GM23338 (cell line): ENCODE data around the gene WDR1. TPM values are rescaled to one million over a fixed set of nuclear protein-coding genes. Genes with fewer than 3 reads are reported as not detected.

Source experiments
- ATAC-seq: fragments of 200-7000 bp; cut with Tn5 transposase; 3 replicates; pipeline ENCODE4 v1.9.1; 2020
- DNase-seq: peaks from one replicate; pipeline ENCODE4 v3.0.0-alpha.2; 2015; ENCODE audit warnings: low spot score
- H2AFZ ChIP-seq: fragments of 200-600 bp; sonication (generic); 2 replicates; pipeline ENCODE4 v1.8.0; 2016; ENCODE audit warnings: antibody characterized with exemption, mild to moderate bottlenecking, moderate library complexity
- H3F3A ChIP-seq: fragments of 200-600 bp; sonication (generic); replicated peaks from 2 replicates; pipeline ENCODE4 v1.8.0; 2017; ENCODE audit warnings: antibody characterized with exemption, mixed run types, low read depth
- H3K27ac ChIP-seq: fragments of 200-600 bp; sonication (generic); 2 replicates; pipeline ENCODE4 v1.6.1; 2016; ENCODE audit warnings: low read depth
- H3K27me3 ChIP-seq: fragments of 200-600 bp; sonication (generic); 2 replicates; pipeline ENCODE4 v1.8.0; 2016; ENCODE audit warnings: mild to moderate bottlenecking, mixed run types, moderate library complexity; ENCODE audit not compliant: insufficient read depth
- H3K36me3 ChIP-seq: fragments of 200-600 bp; sonication (generic); 2 replicates; pipeline ENCODE4 v1.8.0; 2016; ENCODE audit warnings: mild to moderate bottlenecking; ENCODE audit not compliant: insufficient read depth
- H3K4me1 ChIP-seq: fragments of 200-600 bp; sonication (generic); 2 replicates; pipeline ENCODE4 v1.8.0; 2016; ENCODE audit warnings: mild to moderate bottlenecking, moderate library complexity; ENCODE audit not compliant: insufficient read depth
- H3K4me2 ChIP-seq: fragments of 200-600 bp; sonication (generic); 2 replicates; pipeline ENCODE4 v1.7.1; 2017; ENCODE audit warnings: mixed run types
- H3K4me3 ChIP-seq: fragments of 200-600 bp; sonication (generic); 2 replicates; pipeline ENCODE4 v1.6.1; 2016; ENCODE audit warnings: mixed run types
- H3K79me2 ChIP-seq: fragments of 200-600 bp; sonication (generic); replicated peaks from 2 replicates; pipeline ENCODE4 v1.8.0; 2017; ENCODE audit warnings: mild to moderate bottlenecking; ENCODE audit not compliant: insufficient read depth
- H3K9me2 ChIP-seq: fragments of 200-600 bp; sonication (generic); 2 replicates; pipeline ENCODE4 v1.8.0; 2017; ENCODE audit not compliant: insufficient read depth
- H4K20me1 ChIP-seq: fragments of 200-600 bp; sonication (generic); replicated peaks from 2 replicates; pipeline ENCODE4 v1.8.0; 2017; ENCODE audit warnings: mild to moderate bottlenecking; ENCODE audit not compliant: insufficient read depth
- H3K27ac Mint-ChIP-seq: 2 replicates; pipeline ENCODE4 v1.8.0; 2020; ENCODE audit warnings: inconsistent platforms, mild to moderate bottlenecking, moderate library complexity, mixed read lengths
- H3K27me3 Mint-ChIP-seq: 3 replicates; pipeline ENCODE4 v1.8.0; 2022; ENCODE audit warnings: low read depth, mild to moderate bottlenecking, moderate library complexity, mixed read lengths, inconsistent platforms; ENCODE audit not compliant: insufficient read depth, poor library complexity
- H3K36me3 Mint-ChIP-seq: 3 replicates; pipeline ENCODE4 v1.8.0; 2021; ENCODE audit warnings: low read depth, mild to moderate bottlenecking, inconsistent platforms, moderate library complexity, mixed read lengths
- H3K4me1 Mint-ChIP-seq: 3 replicates; pipeline ENCODE4 v1.8.0; 2020; ENCODE audit warnings: mild to moderate bottlenecking, inconsistent platforms, mixed read lengths
- H3K4me3 Mint-ChIP-seq: 3 replicates; pipeline ENCODE4 v1.8.0; 2021; ENCODE audit warnings: moderate library complexity, mild to moderate bottlenecking, inconsistent platforms, mixed read lengths
- H3K9me3 Mint-ChIP-seq: 3 replicates; pipeline ENCODE4 v1.8.0; 2020; ENCODE audit warnings: moderate library complexity, mild to moderate bottlenecking, inconsistent platforms, mixed read lengths
- CREB1 ChIP-seq: fragments of 250-450 bp; sonication (Bioruptor Pico); IDR thresholded peaks from 2 replicates; pipeline ENCODE4 v1.5.0; 2020; ENCODE audit warnings: low read depth, mild to moderate bottlenecking, moderate library complexity
- CTCF ChIP-seq, 2 experiments: fragments of 200-600 bp in 1 of 2; sonication (generic) in 1 of 2; conservative IDR thresholded peaks; 2 replicates each; pipeline versions ENCODE4 v1.5.1 to v1.6.1; 2016 to 2017; ENCODE audit warnings: antibody characterized with exemption in 2 of 2, low read depth in 2 of 2, mild to moderate bottlenecking in 2 of 2, moderate library complexity in 1 of 2
- EZH2 ChIP-seq: fragments of 200-600 bp; sonication (generic); IDR thresholded peaks from one replicate; pipeline ENCODE4 v1.8.0; 2017; ENCODE audit warnings: antibody characterized with exemption, mild to moderate bottlenecking, low read depth; ENCODE audit not compliant: unreplicated experiment
- JUNB ChIP-seq: IDR thresholded peaks from one replicate; pipeline ENCODE4 v1.6.1; 2016; ENCODE audit warnings: antibody characterized with exemption; ENCODE audit not compliant: unreplicated experiment
- NANOG ChIP-seq: IDR thresholded peaks from 2 replicates; pipeline ENCODE4 v1.6.1; 2016; ENCODE audit warnings: antibody characterized with exemption, borderline replicate concordance
- POLR2AphosphoS5 ChIP-seq: IDR thresholded peaks from 2 replicates; pipeline ENCODE4 v1.6.1; 2016; ENCODE audit warnings: antibody characterized with exemption, low read depth
- STAT1 ChIP-seq: IDR thresholded peaks from one replicate; pipeline ENCODE4 v1.6.1; 2016; ENCODE audit warnings: antibody characterized with exemption; ENCODE audit not compliant: unreplicated experiment
- ZNF114 ChIP-seq: fragments of 250-450 bp; sonication (Bioruptor Pico); IDR thresholded peaks from 2 replicates; pipeline ENCODE4 v1.5.0; 2020; ENCODE audit warnings: mild to moderate bottlenecking, moderate library complexity
- ZNF331 ChIP-seq: fragments of 250-450 bp; sonication (Bioruptor Pico); IDR thresholded peaks from 2 replicates; pipeline ENCODE4 v1.5.0; 2020; ENCODE audit warnings: low read depth, mild to moderate bottlenecking, moderate library complexity
- ZNF462 ChIP-seq: fragments of 250-450 bp; sonication (Bioruptor Pico); IDR thresholded peaks from 2 replicates; pipeline ENCODE4 v1.5.0; 2020; ENCODE audit warnings: mild to moderate bottlenecking, moderate library complexity
- polyA plus RNA-seq: library from polyadenylated mRNA; unstranded; fragments of >200 nt; fragmentation: Nextera tagmentation; extraction: Ambion mirVana; gene quantifications from 2 replicates; pipeline ENCODE4 v1.2.1, GENCODE V29; 2016
- total RNA-seq: library from RNA; depleted of rRNA; stranded (reverse); fragments of >200 nt; shearing (Covaris generic); gene quantifications from 2 replicates; pipeline ENCODE4 v1.2.3, GENCODE V29; 2014
- TF ChIP-seq, protein P1 (sequence below): IDR thresholded peaks from 2 replicates; pipeline ENCODE4 v1.6.1; 2016; ENCODE audit warnings: antibody characterized with exemption

WDR1 gene
- total and polyA plus RNA-seq, 2 experiments from 2014 or later, result 93.2 to 248 TPM

DNA sequence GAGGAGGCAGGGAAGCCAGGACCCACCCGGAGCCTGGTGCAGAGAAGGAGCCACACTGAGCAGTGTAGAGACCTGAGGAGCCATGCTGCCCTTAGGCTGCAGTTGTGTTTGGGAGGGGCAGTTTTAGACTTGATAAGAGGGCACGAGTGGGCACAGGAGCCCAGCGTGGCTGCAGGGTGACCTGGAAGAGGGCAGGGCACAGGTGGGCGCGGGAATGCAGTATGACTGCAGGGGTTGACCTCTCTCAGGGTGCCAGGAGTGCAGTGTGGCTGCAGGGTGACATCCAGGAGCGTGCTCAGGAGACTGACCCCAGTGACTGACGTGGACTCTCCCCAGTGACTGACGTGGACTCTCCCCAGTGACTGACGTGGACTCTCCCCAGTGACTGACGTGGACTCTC is 14.6 kb upstream of the WDR1 start:
- H3K4me2 ChIP-seq, result no peak overlapping the region
- H4K20me1 ChIP-seq, result no peaks in the 10 kb centered on the region
- H3K36me3 ChIP-seq, result no peaks in the 10 kb centered on the region
- no peaks in the 10 kb centered on the region for H3K36me3 Mint-ChIP-seq
- H3K27ac ChIP-seq, result no peak overlapping the region
- H3K4me3 ChIP-seq, result no peak overlapping the region
- no peak overlapping the region for H3K4me3 Mint-ChIP-seq
- H3K27me3 Mint-ChIP-seq, result peaks cover 4% of the 10 kb centered on the region
- TF ChIP-seq NANOG, result no peak
- H2AFZ ChIP-seq, result no peak overlapping the region
- ATAC-seq (no peak), DNase-seq (no peak)
- no peaks in the 10 kb centered on the region for H3K4me1 ChIP-seq
- H3K9me2 ChIP-seq, result no peaks in the 10 kb centered on the region
- no peaks in the 10 kb centered on the region for H3K79me2 ChIP-seq
- peaks cover 16% of the 10 kb centered on the region for H3K9me3 Mint-ChIP-seq
- no peaks in the 10 kb centered on the region for H3K27me3 ChIP-seq
- no peak overlapping the region for H3K27ac Mint-ChIP-seq
- H3K4me1 Mint-ChIP-seq, result no peaks in the 10 kb centered on the region
- no peaks in the 10 kb centered on the region for H3F3A ChIP-seq

- Histone ChIP-seq H3K9me2 (no peaks in the 10 kb centered on the region), H2AFZ (no peak overlapping the region), H3K27me3 (no peaks in the 10 kb centered on the region), H3F3A (no peaks in the 10 kb centered on the region), H3K79me2 (no peaks in the 10 kb centered on the region), H3K4me1 (no peaks in the 10 kb centered on the region), H4K20me1 (no peaks in the 10 kb centered on the region), H3K4me2 (no peak overlapping the region), H3K4me3 (no peak overlapping the region), H3K36me3 (no peaks in the 10 kb centered on the region), H3K27ac (no peak overlapping the region)
- Mint-ChIP-seq H3K36me3 (no peaks in the 10 kb centered on the region), H3K9me3 (peaks cover 16% of the 10 kb centered on the region), H3K4me3 (no peak overlapping the region), H3K27ac (no peak overlapping the region), H3K4me1 (no peaks in the 10 kb centered on the region), H3K27me3 (peaks cover 4% of the 10 kb centered on the region)
- DNase-seq, result no peak
- no peak for ATAC-seq
- TF ChIP-seq, protein P1, sequence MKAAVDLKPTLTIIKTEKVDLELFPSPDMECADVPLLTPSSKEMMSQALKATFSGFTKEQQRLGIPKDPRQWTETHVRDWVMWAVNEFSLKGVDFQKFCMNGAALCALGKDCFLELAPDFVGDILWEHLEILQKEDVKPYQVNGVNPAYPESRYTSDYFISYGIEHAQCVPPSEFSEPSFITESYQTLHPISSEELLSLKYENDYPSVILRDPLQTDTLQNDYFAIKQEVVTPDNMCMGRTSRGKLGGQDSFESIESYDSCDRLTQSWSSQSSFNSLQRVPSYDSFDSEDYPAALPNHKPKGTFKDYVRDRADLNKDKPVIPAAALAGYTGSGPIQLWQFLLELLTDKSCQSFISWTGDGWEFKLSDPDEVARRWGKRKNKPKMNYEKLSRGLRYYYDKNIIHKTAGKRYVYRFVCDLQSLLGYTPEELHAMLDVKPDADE, result no peak
- TF ChIP-seq ZNF114 (CRISPR knock-in tag), result no peak
- TF ChIP-seq NANOG, result no peak
- TF ChIP-seq JUNB, result no peak
- no peak for TF ChIP-seq STAT1
- TF ChIP-seq EZH2, result no peak
- TF ChIP-seq POLR2AphosphoS5, result no peak
- no peak for TF ChIP-seq ZNF331
- TF ChIP-seq CTCF (conservative IDR thresholded peaks at IDR 0.05; ENCODE audit: low read depth in 2 of 2), result no peak
- no peak for TF ChIP-seq ZNF462 (CRISPR knock-in tag)
- no peak for TF ChIP-seq CREB1
Observed at GRCh38 chr4:10130178-10130888, 13.7 kb upstream of the WDR1 start.
